Measurements from ENCODE around the gene CACNA1B. TPM values are rescaled to one million over a fixed set of nuclear protein-coding genes. Genes with fewer than 3 reads are reported as not detected.

CACNA1B gene
- total RNA-seq, 1 donor from 2014 or later: 0.84 TPM

DNA sequence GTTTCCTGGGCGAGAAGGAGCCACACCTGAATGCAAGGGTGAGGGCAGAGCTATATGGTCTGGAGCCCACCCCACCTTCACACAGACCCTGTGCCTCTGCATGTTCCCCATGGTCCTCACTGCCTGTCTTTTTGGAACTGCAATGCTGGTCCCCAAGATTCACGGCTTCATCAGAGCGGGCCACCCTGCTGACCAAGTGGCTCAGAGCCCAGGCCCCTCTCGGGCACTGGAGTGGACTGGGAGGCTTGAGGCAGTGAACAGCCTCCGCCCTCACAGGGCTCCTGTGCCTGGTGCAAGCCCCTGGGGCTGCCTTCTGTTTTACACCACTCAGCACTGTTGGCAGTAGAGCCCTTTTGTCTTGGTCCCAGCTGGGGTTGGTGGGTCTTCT lies 143.2 kb downstream of the CACNA1B start:
- Histone ChIP-seq H3K27me3 (ENCODE audit: control insufficient read depth, insufficient read depth, low read length) (peaks cover 29% of the 10 kb centered on the region), H3K36me3 (ENCODE audit: control insufficient read depth, insufficient read depth, low read length) (no peaks in the 10 kb centered on the region), H3K4me3 (ENCODE audit: low read depth, low read length) (no peak overlapping the region)
- DNase-seq (ENCODE audit: low read depth): no peak
- TF ChIP-seq CTCF (IDR thresholded peaks at IDR 0.05; ENCODE audit: insufficient read depth, low read length, poor library complexity, severe bottlenecking): no peak

DNA sequence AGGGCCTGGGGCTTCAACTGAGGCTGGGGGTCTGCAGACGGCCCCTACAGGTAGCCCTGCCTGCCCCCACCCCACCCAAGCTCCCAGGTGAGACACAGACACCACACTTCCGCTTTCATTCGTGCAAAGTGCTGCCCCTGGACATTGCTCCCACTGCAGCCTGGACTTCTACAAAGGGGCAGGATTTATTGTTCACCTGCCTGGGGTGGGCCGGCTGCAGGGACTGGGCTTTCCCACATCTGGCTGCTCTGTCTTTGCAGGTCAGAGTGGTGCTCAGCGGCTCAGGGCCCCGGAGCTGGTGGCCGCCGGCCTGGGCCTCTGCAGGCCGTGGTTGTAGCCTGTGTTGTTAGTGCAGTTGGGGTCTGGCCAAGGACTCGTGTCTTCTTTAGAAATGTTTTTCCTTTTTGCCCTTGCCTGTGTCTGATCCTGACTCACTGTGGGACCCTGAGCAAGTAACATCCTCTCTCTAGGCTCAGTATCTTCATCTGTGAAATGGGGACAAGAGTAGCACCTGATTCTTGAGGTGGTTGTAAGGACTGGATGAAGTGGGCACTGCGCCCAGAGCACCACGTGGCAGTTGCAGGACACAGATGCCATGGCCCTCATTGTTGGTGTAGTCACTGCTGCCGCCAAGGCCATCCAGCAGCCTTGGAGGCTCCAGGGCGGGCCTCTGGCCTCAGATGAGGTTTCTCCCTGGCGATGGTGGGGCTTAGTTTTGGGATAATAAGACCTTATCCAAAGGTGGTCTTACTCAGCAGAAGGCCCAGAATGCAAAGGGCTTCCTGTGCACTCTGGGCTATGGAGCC lies 143.9 kb downstream of the CACNA1B start:
- Histone ChIP-seq H3K4me3 (ENCODE audit: low read depth, low read length) (no peak overlapping the region), H3K36me3 (ENCODE audit: control insufficient read depth, insufficient read depth, low read length) (no peaks in the 10 kb centered on the region), H3K27me3 (ENCODE audit: control insufficient read depth, insufficient read depth, low read length) (peaks cover 34% of the 10 kb centered on the region)
- no peak for TF ChIP-seq CTCF (IDR thresholded peaks at IDR 0.05; ENCODE audit: insufficient read depth, low read length, poor library complexity, severe bottlenecking)
- no peak for DNase-seq (ENCODE audit: low read depth)

- no peaks in the 10 kb centered on the region for H3K36me3 ChIP-seq (ENCODE audit: control insufficient read depth, insufficient read depth, low read length)
- peak; percentile 33 for TF ChIP-seq CTCF (IDR thresholded peaks at IDR 0.05; ENCODE audit: insufficient read depth, low read length, poor library complexity, severe bottlenecking)
- peaks cover 34% of the 10 kb centered on the region for H3K27me3 ChIP-seq (ENCODE audit: control insufficient read depth, insufficient read depth, low read length)
- H3K4me3 ChIP-seq (ENCODE audit: low read depth, low read length): no peak overlapping the region
- no peak for DNase-seq (ENCODE audit: low read depth)
Observed at GRCh38 chr9:138022121-138022741, 144.6 kb downstream of the CACNA1B start.

- no peak for DNase-seq (ENCODE audit: low read depth)
- H3K36me3 ChIP-seq (ENCODE audit: control insufficient read depth, insufficient read depth, low read length): no peaks in the 10 kb centered on the region
- no peak overlapping the region for H3K4me3 ChIP-seq (ENCODE audit: low read depth, low read length)
- H3K27me3 ChIP-seq (ENCODE audit: control insufficient read depth, insufficient read depth, low read length): peaks cover 34% of the 10 kb centered on the region
- no peak for TF ChIP-seq CTCF (IDR thresholded peaks at IDR 0.05; ENCODE audit: insufficient read depth, low read length, poor library complexity, severe bottlenecking)
Observed at GRCh38 chr9:138022756-138023393, 145.3 kb downstream of the CACNA1B start.

GRCh38 chr9:138023394-138024124 lies 146.0 kb downstream of the CACNA1B start:
- TF ChIP-seq CTCF (IDR thresholded peaks at IDR 0.05; ENCODE audit: insufficient read depth, low read length, poor library complexity, severe bottlenecking): no peak
- Histone ChIP-seq H3K27me3 (ENCODE audit: control insufficient read depth, insufficient read depth, low read length) (peaks cover 34% of the 10 kb centered on the region), H3K4me3 (ENCODE audit: low read depth, low read length) (no peak overlapping the region), H3K36me3 (ENCODE audit: control insufficient read depth, insufficient read depth, low read length) (no peaks in the 10 kb centered on the region)
- no peak for DNase-seq (ENCODE audit: low read depth)
